ENCODE data around the gene APLNR. TPM values are rescaled to one million over a fixed set of nuclear protein-coding genes. Genes with fewer than 3 reads are reported as not detected.

APLNR gene
- polyA plus RNA-seq, 3 donors = not detected

GRCh38 chr11:57203882-57204480, 33.1 kb downstream of the APLNR start:
- Histone ChIP-seq H3K27ac (ENCODE audit: low read depth in 1 of 2, low read length in 2 of 2) (no peak overlapping the region), H3K27me3 (ENCODE audit: control insufficient read depth in 2 of 2, insufficient read depth in 2 of 2, low read length in 2 of 2) (peaks cover 0 to 7% of the 10 kb centered on the region in 2 donors), H2AFZ (ENCODE audit: insufficient read depth, low read depth, low read length, poor library complexity, severe bottlenecking) (no peak overlapping the region), H4K20me1 (ENCODE audit: insufficient read depth, low read length) (no peaks in the 10 kb centered on the region), H3K4me3 (replicated peaks in 1 of 3; ENCODE audit: low read depth in 2 of 3, low read length in 3 of 3) (no peak overlapping the region), H3K4me1 (ENCODE audit: control insufficient read depth in 1 of 2, insufficient read depth in 2 of 2, low read length in 2 of 2) (no peaks in the 10 kb centered on the region), H3K79me2 (ENCODE audit: insufficient read depth, low read length) (no peaks in the 10 kb centered on the region), H3K36me3 (replicated peaks in 1 of 2; ENCODE audit: control insufficient read depth in 1 of 2, insufficient read depth in 2 of 2, low read length in 2 of 2) (no peaks in the 10 kb centered on the region), H3K4me2 (replicated peaks; ENCODE audit: extremely low read depth, low read length, poor library complexity, severe bottlenecking) (no peak overlapping the region), H3K9me3 (replicated peaks in 1 of 2; ENCODE audit: control insufficient read depth in 1 of 2, insufficient read depth in 1 of 2, low read length in 2 of 2) (no peaks in the 10 kb centered on the region), H3K9ac (ENCODE audit: insufficient read depth, low read length, poor library complexity, severe bottlenecking) (no peak overlapping the region)
- no peak overlapping the region for H3K27ac Mint-ChIP-seq
- H3K4me1 Mint-ChIP-seq = no peaks in the 10 kb centered on the region
- 74% methylated on average over 3 of the region's 7 CpGs for WGBS (ENCODE audit: insufficient coverage)
- no peaks in the 10 kb centered on the region for H3K36me3 Mint-ChIP-seq
- peaks cover 24 to 37% (median 31%) of the 10 kb centered on the region in 3 donors for H3K27me3 Mint-ChIP-seq (ENCODE audit: low read depth in 3 of 3)
- TF ChIP-seq CTCF (IDR thresholded peaks at IDR 0.05) = no peak
- intact Hi-C loops (cut with micrococcal nuclease) = no loop called here
- H3K4me3 Mint-ChIP-seq = no peak overlapping the region
- DNase-seq = no peak
- no peaks in the 10 kb centered on the region for H3K9me3 Mint-ChIP-seq

GRCh38 chr11:57203359-57203758, 33.7 kb downstream of the APLNR start:
- Mint-ChIP-seq H3K4me1 (no peaks in the 10 kb centered on the region), H3K9me3 (no peaks in the 10 kb centered on the region), H3K27me3 (ENCODE audit: low read depth in 3 of 3) (peaks cover 22 to 35% (median 26%) of the 10 kb centered on the region in 3 donors), H3K4me3 (no peak overlapping the region), H3K36me3 (no peaks in the 10 kb centered on the region), H3K27ac (no peak overlapping the region)
- Histone ChIP-seq H3K9ac (ENCODE audit: insufficient read depth, low read length, poor library complexity, severe bottlenecking) (no peak overlapping the region), H2AFZ (ENCODE audit: insufficient read depth, low read depth, low read length, poor library complexity, severe bottlenecking) (no peak overlapping the region), H4K20me1 (ENCODE audit: insufficient read depth, low read length) (no peaks in the 10 kb centered on the region), H3K27ac (ENCODE audit: low read depth in 1 of 2, low read length in 2 of 2) (no peak overlapping the region), H3K4me1 (ENCODE audit: control insufficient read depth in 1 of 2, insufficient read depth in 2 of 2, low read length in 2 of 2) (no peaks in the 10 kb centered on the region), H3K79me2 (ENCODE audit: insufficient read depth, low read length) (no peaks in the 10 kb centered on the region), H3K4me3 (replicated peaks in 1 of 3; ENCODE audit: low read depth in 2 of 3, low read length in 3 of 3) (no peak overlapping the region), H3K4me2 (replicated peaks; ENCODE audit: extremely low read depth, low read length, poor library complexity, severe bottlenecking) (no peak overlapping the region), H3K36me3 (replicated peaks in 1 of 2; ENCODE audit: control insufficient read depth in 1 of 2, insufficient read depth in 2 of 2, low read length in 2 of 2) (no peaks in the 10 kb centered on the region), H3K9me3 (replicated peaks in 1 of 2; ENCODE audit: control insufficient read depth in 1 of 2, insufficient read depth in 1 of 2, low read length in 2 of 2) (no peaks in the 10 kb centered on the region), H3K27me3 (ENCODE audit: control insufficient read depth in 2 of 2, insufficient read depth in 2 of 2, low read length in 2 of 2) (peaks cover 0 to 7% of the 10 kb centered on the region in 2 donors)
- no peak for DNase-seq
- intact Hi-C loops (cut with micrococcal nuclease) = no loop called here
- TF ChIP-seq CTCF (IDR thresholded peaks at IDR 0.05) = no peak
- WGBS (ENCODE audit: insufficient coverage) = 83% methylated on average over 1 of the region's 3 CpGs
